ENCODE results near the gene PTPRM.

The PTPRM gene

DNA sequence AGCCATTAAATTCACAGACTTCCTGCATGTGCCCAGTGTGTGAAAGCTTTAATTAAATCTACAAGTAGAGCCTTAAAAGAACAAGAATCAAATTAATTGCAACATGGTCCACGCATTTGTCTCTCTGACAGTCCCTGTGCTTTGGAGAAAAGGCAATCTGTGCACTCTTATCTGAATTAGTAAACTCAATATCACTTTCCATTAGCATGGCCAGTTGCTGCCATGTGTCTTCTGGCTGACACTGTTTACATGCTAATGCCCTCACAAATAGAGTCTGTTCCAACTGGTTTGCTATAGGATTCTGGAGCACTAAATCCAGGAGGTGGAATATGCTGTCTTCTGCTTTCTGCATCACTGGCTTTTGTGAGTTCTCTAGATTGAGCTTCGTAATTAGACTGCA is 607.7 kb downstream of the PTPRM start:
- DNase-seq (ENCODE audit: low read depth), result no peak

DNA sequence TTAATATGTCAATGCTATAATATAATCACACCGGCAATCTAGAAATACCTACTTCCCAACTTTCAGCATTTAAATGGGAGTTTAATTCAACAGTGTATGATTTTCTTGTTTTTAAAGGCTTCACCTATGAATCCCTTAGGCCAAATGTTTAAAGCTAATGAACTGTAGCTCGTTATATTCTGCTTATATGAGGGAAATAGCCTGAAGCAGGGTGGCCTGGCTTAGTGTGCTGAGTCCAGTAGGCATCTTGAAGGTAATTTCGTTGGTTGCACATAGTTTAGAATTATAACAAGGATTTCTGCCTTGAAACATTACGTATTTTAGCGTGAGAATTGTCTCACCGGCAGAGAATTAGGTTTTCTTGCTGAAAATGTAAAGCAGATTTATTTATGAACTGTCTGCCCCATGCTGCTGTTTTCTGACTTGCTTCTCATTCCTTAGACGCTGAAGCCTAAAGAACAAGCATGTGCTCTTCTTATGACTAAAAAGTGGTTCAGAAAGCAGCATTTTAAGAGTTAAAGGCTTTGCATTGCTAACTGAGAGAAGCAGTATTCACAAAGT is 608.5 kb downstream of the PTPRM start:
- no peak for DNase-seq (ENCODE audit: low read depth)

DNA sequence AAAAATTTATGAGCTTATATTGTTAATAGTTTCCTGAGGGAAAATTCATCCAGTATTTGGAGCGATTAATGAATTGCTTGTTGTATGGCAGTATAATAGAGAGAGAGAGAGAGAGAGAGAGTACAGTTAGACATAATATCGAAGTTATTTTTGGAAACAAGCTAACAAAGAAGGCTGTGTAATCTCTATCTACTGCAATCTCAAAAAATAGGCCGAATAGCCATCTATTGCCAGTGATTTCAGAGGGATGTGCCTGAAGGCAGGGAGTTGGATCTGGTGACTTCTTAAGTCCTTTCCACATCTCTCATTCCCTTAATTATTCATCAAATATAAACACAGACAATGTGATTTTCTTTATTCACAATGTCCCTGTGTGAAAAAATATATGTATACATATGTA is 609.0 kb downstream of the PTPRM start:
- no peak for DNase-seq (ENCODE audit: low read depth)

DNA sequence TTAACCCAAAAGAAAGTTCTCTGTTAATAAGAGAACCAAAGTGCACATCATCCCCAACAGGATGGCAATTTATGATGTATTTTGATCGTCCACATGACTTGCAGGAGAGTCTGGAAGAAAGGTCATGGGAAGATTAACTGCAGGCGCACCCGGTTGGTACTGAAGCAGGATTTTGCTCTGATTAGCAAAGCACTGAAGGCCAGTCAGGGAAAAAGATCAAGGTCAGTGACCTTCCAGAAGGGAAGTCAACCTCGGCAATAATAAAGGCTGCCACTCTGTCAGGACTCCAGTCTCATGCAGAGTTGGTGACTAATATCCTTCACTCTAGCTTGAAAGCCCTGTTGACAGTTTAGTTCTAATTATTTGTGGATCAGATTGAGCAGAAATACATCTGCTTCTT is 609.4 kb downstream of the PTPRM start:
- no peak for DNase-seq (ENCODE audit: low read depth)

DNA sequence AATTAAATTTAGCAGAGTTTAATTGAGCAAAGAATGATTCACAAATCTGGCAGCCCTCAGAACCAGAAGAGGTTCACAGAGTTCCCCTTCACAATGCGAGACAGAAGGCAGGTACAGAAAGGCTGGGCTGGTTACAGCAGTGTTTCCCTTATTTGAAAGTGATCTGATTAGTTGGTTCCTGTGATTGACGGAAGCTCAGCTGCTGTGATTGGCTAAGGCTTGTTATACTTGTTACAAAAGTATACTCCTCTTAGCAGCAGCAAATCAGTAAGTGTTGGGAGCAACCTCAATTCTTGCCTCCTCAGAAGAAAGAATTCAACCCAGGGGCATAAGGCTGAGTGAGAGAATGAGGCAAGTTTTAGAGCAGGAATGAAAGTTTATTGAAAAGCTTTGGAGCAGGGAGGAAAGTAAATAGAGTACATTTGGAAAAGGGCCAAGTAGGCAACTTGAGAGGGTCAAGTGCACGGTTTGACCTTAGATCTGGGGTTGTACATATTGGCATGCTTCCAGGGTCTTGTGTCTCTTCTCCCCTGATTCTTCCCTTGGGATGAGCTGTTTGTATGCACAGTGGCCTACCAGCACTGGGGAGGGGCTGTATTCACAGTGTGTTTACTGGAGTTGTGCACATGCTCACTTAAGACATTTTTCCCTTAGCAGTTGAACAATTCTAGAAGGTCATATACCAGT is 610.4 kb downstream of the PTPRM start:
- no peak for DNase-seq (ENCODE audit: low read depth)

DNA sequence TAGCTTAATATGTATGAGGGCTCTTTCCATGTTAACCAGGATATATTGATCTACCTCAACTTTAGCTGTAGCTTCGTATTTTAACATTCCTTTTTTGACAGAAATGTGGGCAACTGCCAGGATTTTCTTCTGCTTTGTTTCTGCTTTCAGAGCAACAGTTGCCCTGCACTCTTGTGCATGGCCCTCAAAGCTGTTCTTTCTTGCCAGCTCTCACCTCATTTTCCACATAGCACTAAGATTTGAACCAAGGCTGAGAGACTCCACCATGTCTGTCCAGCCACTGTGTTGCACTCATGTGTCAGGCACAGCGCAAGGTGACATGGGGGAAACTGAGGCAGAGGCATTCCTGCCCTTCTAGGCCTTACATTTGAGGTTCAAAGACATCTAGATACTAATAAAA is 619.3 kb downstream of the PTPRM start:
- DNase-seq (ENCODE audit: low read depth), result no peak

DNA sequence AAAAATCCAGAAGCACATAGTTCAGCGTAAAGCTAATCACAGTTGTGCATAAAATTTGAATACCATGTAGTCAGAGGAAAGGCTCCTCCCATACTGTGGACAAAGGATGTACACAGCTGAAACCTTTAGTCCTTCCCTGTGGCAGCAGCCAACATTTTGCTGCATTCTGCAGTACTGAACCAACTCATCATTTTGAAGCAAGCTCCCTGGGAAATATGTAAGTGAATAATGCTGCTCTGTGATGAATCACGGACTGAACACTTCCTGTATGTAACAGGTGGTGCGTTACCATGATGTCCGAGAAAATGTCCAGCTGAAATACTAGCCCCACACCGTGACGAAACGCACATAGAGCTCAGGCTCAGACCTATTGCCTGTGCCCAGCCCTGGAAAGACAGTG is 621.1 kb downstream of the PTPRM start:
- DNase-seq (ENCODE audit: low read depth), result no peak

DNA sequence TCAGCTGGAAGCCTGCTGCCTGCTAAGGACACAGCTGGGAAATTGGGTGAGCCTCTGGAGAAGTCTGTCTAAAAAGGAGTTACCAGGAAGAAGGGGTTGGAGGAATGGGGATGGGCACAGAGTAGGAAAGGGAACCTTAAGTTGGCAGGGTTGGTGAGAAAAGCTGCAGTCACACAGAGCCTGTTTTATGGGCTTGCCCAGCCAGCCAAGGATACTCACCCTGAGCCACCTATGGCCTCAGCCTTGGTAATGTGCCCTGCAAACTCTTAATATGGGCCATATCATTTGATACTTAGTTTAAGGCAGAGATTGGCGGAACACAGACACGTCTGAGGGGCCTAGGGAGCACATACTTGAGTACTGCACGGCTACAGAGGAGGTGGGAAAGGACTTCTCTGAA is 623.9 kb downstream of the PTPRM start:
- DNase-seq (ENCODE audit: low read depth), result no peak

DNA sequence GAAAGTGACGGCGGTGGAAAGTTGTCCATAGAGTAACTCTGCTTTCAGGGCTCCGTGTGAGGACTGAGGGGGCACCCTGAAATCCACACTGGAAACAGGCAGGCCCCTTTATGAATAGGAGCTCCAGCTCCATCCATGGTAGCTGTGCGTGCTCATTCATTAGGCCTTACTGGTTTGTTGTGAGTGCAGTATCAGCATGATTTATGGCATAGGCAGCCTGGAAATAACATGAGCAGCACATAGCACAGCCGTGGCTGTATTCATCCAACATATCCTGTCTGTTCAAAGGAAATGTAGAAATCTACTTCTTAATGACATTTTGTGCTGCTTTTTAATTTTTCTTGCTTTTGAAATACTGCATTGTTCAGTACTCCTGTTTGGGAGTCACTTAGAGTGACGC is 627.3 kb downstream of the PTPRM start:
- DNase-seq (ENCODE audit: low read depth), result no peak

DNA sequence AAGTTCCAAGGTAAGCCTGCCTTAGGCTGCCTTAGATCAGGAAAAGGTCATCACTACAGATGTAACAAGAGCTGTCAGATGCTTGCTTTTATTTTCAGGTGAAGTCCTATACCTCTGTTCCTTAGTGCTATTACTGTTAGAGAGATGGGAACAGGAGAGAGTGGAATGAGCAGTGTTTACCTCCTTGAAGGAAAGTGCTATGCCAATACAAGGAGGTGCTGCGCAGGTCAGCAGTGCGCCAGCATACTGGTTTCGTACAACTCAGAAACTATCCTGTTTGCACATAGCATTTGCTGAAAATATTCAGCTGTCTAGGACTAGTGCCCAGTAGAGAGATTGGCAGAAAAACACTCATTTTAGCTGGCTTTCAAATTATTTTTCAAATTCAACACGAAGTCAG is 629.1 kb downstream of the PTPRM start:
- DNase-seq (ENCODE audit: low read depth), result no peak

DNA sequence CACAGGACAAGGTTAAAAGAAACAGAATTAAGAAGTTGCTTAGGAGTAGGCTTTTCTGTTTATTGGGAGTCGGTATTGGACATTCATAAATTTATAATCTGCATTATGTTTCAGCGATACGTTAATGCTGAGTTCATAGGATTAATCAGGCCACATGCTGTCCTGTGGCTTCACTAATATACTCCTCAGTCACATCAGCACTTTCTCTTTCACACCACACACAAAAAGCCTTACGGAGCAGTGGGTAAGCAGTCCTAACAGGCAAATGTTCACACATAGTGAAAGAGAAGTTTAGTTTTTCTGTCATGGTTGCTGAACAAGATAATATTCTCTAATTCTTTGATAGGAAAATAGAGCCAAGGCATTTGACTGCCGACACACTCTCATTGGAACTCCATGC is 630.4 kb downstream of the PTPRM start:
- DNase-seq (ENCODE audit: low read depth), result no peak

DNA sequence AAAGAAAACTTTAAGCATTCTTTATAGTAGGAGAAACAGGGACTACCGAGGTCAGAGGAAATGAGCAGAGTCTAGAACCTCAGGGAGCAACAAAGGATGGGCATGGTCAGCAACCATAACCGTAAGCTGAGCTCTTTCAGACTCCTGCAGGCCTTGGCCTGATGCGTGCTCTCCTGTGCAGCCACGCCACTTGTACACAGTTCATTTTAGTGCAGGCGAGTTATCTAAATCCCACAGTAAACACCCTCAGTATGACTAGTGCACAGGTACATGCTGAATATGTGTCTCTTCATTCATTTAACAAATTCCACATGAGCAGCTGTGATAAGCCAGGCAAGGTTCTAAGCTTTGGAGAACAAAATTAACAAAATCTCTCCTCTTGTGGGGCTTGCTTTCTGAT is 640.9 kb downstream of the PTPRM start:
- DNase-seq (ENCODE audit: low read depth), result no peak

DNA sequence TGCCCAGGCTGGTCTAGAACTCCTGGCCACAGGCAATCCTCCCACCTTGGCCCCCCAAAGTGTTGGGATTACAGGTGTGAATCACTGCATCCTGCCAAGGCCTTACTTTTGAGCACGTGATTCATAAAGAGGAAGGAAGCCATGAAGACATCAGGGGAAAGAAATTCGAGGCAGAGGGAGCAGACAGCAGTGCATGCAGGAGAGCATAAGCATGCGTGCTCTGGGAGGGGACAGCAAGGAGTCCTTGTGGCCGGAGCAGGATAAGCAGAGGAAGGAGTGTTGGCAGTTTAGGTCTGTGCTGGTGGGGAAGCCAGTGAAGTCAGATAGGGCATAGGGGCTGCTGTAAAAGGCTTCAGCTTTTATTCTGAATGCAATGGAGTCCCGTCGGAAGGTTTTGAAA is 641.6 kb downstream of the PTPRM start:
- DNase-seq (ENCODE audit: low read depth), result no peak

DNA sequence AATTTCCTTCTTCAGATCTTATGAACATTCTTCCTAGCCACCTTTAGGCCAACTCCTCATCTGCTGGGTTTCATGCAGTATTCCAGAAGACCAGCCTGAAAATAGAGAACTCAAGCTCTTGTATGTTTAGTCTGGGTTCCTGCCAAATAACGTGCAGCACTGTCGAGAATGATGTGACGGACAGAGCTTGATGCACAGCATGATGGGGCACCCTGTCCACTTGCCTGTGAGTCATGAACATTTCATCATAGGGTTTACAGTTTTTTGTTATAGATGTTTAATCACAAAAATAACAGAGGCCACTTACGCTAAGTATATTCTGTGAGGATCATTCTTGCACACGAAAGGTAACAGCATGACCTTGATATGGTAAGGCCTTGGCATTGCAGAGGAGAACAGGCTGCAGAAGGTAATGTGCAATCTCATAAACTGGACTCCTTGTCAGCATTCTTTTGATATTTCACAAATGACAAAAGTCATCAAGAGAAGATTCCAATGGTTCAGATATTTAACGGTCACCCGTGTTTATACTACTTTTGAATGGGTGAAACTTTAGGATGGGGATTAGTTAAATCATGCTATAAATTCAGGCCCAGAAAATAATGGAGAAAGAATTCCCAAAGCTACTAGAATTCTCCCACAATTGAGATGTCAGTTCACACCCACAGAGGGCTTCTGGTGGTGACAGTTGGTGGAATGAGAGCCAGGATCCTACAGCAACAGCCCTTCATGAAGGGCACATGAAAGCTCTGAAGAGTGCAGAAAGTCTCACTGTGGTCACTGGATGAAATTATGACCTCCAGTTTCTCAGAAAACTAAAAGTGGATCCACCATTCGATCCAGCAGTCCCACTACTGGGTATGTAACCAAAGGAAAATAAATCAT is 646.0 kb downstream of the PTPRM start:
- no peak for DNase-seq (ENCODE audit: low read depth)

DNA sequence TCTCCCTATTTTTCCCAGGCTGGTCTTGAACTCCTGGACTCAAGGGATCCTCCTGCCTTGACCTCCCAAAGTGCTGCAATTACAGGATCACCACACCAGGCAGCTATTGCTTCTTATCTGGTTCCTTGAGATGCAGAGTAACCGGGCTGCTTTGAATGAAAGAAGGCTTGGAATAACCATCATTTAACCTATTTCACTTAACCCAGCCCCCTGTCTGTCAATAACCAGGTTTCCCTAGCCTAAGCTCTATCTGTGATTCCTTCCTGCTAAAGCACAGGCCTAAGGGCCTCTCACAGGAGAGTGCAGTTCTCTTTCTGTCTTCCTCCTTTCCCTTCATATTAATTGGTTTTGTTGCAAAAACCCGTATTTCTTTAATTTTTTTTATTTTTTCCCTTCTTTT is 648.6 kb downstream of the PTPRM start:
- no peak for DNase-seq (ENCODE audit: low read depth)

DNA sequence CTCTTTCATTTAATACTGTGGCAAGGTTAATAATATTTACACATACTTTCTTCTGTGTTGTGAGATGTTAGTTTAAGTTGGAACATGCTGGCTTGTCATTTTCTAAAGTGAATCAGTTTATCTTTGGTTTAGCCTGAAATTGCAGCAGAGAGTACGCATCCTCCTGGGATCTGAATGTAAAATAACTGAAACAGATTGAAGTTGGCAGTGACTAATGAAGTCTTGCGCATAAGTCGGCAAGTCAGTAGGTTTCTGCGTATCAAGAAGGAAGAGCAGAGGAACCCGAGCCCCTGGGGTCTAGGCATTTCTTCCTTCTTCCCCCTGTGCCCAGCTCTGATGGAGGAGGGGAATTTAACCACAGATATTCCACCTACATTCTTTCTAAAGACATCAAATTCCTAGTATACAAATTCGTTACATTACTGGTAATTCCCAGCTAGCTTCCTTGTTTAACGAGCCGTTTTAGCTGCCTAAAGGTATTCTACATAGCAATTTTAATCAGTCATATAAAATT is 650.0 kb downstream of the PTPRM start:
- no peak for DNase-seq (ENCODE audit: low read depth)

DNA sequence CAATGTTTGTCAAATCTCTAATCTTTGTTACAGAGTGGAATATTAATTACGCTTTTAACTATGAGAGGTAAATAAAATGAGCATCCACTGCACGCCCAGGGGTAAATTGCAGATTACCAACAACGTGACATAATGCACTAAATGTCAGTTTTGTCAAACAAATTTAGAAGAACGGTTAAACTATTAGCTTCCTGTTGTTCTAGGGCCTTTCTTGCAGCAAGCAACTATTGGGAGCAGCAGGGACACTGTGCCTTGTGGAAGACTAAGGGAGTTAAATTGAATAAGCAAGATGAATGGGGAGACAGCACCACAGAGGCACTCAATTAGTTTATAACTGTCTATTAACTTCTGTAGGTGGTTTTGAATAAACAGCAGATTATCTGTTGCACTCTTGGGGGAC is 651.1 kb downstream of the PTPRM start:
- no peak for DNase-seq (ENCODE audit: low read depth)

DNA sequence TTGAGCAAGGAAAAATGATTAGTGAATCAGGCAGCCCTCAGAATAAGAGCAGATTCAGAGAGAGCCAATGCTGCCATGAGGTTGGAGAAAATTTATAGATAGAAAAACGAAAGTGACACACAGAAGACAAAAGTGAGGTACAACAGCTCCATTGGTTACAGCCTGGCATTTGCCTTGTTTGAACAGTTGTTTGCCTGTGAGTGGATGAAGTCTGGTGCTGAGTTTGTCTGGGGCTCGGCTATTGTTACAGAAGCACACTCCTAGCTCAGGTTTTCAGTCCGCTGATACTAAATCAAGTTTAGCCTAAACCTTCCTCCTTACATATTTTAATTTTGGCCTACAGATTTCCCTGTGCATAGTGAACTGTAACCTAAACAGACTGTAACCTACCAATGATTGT is 654.3 kb downstream of the PTPRM start:
- no peak for DNase-seq (ENCODE audit: low read depth)

DNA sequence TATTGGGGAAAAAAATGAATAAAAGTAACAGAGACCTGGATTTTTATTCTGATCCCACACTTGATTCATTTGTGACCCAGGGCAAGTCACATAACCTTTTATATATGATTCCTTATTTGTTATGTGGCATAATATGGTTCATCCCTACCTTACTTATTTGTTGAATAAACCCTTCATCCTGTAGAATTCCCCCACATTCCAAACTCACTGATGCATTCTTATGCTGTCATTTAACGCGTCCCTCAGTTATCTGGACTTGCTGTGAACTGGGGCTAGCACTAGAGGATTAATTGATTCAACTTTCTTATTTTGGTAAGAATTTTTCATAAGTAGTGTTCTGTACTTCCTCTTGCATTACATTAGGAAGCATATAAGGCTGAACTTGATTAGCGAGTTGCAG is 657.5 kb downstream of the PTPRM start:
- DNase-seq (ENCODE audit: low read depth), result no peak

DNA sequence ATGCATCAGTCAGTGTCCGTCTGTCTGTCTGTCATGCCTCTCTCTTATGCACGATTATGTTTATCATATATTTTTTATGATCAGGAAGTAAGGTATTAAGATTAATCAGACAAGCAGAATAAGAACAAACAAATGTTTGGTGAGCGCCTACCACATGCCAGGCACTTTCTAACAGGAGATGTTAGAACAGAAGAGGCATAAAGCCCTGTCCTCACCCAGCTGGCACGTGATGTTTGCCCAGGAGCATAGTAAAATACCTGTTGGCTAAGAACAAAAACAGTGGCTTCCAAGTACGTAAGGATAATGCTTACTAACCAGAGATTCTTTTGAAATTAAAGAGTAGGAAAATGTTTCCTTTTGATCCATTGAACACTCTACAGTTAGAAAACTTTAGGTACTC is 661.9 kb downstream of the PTPRM start:
- DNase-seq (ENCODE audit: low read depth), result no peak

DNA sequence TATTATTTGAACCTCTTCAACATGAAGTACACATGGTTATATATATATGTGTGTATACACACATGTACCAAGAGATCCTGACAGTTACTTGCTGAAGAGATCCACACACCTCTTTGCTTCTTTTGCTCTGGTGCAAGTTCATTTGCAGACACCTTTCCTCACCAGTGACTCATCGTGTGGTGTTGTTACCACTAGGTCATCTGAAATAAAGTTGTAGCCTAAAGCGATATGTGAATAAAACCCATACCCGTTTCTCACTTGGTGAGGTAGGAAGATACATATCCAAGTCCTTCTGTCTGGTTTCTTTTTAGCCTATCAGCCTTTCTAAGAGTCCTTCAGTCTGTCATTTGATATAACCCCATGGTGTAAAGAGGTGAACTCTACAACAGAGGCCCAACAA is 662.7 kb downstream of the PTPRM start:
- DNase-seq (ENCODE audit: low read depth), result no peak

DNA sequence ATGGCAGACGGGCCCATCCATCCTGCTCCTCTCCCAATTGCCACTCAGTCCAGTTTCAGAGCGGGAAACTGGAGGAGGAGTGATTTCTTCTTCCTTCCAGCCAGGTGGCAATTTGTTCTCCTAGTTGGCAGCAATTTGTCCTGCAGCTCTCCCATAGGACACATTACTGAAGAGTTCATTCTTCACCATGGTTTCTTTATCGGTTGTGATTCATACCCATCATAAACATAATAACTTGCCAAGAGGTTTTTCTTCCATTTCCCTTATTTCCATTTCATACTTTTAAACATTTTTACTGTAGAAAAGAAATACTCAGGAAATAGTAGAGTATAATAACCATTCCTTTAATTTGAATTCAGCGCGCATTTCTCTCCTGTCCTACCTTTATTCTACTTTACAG is 664.2 kb downstream of the PTPRM start:
- no peak for DNase-seq (ENCODE audit: low read depth)

DNA sequence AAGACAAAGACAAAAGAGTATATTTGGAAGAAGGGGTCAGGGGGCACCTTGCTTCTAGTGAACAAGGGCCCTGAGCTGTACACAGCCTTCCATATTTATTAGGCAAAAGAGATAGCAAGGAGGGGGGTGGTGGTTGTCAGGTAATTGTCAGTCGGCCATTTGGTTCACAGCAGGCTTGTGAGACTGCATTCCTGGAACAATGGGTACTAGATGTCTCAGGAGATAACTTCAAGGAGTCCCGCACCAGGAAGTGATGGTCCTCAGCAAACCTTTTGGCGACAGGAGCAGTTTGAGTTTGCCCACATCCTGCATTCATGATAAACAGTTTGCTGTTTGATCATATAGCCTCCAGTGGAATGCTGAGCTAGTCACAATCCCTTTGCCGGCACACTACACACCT is 665.7 kb downstream of the PTPRM start:
- DNase-seq (ENCODE audit: low read depth), result no peak

Data from GM04503 (cell line).